SK-N-MC (cell line): Measurements from ENCODE around the gene FAM204A.

Experiments
- EZH2 ChIP-seq: fragments of 200-600 bp; sonication (generic); IDR thresholded peaks from one replicate; pipeline ENCODE4 v1.6.1; 2017; ENCODE audit warnings: antibody characterized with exemption
- FOXP2 ChIP-seq: optimal IDR thresholded peaks from 2 replicates; pipeline ENCODE3; 2011; ENCODE audit warnings: mild to moderate bottlenecking, moderate library complexity; ENCODE audit not compliant: insufficient read depth; ENCODE audit errors: extremely low read length, control extremely low read depth
- POLR2AphosphoS5 ChIP-seq: IDR thresholded peaks from 2 replicates; pipeline ENCODE4 v1.6.1; 2012; ENCODE audit warnings: mild to moderate bottlenecking, low read depth, low read length, borderline replicate concordance

- TF ChIP-seq EZH2 (no peak), POLR2AphosphoS5 (no peak), FOXP2 (no peak)
Measured at GRCh38 chr10:118256209-118256608, 85.9 kb downstream of the FAM204A start.
